ENCODE measurements around the gene HMCN2.

GRCh38 chr9:130458804-130459067 lies 193.2 kb downstream of the HMCN2 start:
- TF ChIP-seq YY1 (IDR thresholded peaks at IDR 0.05; ENCODE audit: insufficient read depth, insufficient read length) (no peak), ZNF274 (IDR thresholded peaks at IDR 0.05; ENCODE audit: low read depth, low read length) (no peak)
